GM18868 (cell line): Measurements from ENCODE around the gene SLC2A9.

ENCODE experiments used
- ATAC-seq: cut with Tn5 transposase; IDR thresholded peaks from one replicate; pipeline ENCODE4 v1.9.1; 2021; ENCODE audit warnings: mild to moderate bottlenecking, moderate library complexity; ENCODE audit not compliant: unreplicated experiment

SLC2A9 gene

DNA sequence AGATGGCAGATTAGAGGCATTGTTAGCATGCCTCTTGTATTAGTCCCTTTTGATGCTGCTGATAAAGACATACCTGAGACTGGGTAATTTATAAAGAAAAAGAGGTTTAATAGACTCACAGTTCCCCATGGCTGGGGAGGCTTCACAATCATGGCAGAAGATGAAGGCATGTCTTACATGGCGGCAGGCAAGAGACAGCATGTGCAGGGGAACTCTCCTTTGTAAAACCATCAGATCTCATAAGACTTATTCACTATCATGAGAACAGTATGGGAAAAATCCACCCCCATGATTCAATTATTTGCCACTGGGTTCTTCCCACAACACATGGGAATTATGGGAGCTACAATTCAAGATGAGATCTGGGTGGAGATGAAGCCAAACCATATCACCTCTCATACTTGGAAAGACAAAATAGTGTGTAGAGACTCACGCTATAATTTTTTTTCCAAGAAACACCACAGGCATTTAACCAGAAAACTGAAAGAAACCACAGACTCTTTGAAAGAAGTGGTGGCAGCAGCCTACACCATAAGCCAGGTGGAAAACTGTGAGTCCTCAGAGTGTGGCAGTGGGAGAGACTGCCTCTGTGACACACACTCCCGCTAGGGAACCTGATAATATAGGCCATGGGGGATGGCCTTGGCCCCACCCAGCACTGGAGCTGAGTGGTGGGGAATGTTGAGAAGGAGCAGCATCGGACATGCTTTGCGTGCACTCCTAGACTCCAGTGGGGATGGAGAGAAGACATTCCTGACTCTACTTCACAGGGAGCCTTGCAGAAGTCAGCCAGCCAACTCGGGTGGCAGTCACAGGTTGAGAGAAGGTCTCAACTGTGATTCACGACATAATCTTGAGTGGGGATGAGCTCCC lies 51.5 kb downstream of the SLC2A9 start:
- peak; percentile 10 for ATAC-seq

DNA sequence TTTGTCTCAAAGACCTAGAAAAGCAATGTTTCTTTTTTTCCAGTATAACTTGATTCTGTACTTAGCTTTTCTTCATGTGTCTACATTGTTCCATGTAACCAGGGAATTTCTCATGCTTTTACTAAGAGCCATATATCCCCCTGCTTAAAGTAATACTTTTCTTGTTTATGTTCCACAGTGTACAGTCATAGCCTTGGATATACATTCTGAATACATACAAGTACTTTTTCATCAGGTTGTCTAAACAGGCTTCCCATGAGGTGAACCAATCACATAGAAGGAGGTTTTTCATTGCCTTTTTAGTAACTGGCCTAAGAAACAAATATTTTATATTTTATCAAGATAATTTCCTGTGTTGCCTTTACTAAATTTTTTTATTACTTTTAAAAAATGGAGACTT lies 52.8 kb downstream of the SLC2A9 start:
- no peak for ATAC-seq

DNA sequence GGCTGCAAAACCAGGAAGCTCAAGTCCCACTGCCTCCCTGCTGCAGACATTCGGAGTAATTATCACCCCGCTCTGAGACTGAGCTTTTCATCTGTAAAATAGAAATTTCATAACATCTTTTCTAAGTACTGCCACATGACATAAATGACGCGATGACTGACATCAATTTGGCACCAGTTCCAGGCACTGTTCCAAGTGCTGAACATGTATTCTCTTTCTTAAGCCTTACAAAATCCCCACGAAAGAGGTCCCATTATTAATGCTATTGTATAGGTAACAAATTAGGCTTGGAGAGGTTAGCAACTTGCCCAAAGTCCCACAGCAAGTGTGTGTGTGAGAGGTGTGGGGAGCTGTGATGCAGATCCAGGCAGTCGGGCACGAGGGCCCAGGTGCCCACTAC lies 56.4 kb downstream of the SLC2A9 start:
- ATAC-seq: no peak

DNA sequence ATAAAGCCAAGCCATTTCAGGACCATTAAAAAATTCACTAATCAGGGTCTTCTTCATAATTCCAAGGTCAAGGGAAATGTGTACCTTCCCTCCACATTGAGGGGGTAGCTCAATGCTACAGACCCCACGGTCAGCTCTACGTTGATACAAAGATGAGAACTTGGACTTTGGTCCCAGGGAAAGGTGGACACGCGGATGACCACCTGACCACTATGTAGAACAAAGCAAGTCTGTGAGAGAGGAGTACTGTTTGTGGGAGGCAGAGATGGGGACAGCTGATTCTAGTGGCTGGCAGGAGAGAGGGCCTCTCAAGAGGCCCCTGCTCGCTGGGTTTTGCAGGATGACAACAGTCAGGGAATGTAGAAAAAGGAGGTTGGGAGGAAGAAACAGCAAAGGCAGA lies 58.0 kb downstream of the SLC2A9 start:
- ATAC-seq: peak; percentile 11

DNA sequence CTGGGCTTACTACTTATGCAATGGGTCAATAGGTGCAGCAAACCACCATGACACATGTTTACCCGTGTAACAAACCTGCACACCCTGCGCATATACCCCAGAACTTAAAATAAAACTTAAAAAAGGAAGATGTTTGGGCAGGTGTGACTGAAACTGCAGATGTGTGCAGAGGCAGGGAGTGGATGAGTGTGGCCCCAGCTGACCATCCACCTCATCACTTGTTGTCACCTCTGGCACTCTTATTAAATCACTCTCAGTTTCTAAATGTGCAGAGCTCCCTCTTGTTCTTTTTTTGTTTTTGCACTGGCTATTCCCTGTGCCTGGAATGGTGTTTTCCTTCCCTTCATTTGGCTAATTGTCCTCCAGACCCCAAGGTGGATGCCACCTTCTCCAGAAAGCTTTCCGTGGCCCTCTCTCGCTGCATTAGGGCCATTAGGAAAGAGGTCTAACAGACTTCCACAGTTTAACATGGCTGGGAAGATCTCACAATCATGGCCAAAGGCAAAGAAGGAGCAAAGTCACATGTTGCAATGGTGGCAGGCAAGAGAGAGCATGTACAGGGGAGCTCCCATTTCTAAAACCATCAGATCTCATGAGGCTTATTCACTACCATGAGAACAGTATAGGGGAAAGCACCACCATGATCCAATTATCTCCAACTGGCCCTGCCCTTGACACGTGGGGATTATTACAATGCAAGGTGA lies 58.5 kb downstream of the SLC2A9 start:
- ATAC-seq: peak; percentile 77

DNA sequence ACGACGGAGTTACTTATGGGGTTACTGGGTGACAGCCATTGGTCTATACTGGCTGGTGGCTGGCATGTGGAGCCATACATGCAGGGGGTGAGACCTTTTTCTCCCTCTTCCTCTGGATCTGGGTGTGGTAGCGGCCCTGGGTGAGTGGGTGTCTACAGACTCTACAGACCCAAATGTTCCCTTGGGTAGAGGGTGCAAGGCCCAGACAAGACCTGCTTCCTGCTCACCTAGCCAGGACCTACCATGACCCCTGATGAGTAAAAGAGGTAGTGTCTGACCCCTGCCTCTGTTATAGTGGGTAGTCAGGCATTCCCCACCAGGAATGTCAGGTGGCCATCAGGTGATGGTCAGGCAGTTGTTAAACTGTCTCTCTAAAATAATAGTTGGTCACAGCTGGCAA lies 66.8 kb downstream of the SLC2A9 start:
- ATAC-seq: no peak

DNA sequence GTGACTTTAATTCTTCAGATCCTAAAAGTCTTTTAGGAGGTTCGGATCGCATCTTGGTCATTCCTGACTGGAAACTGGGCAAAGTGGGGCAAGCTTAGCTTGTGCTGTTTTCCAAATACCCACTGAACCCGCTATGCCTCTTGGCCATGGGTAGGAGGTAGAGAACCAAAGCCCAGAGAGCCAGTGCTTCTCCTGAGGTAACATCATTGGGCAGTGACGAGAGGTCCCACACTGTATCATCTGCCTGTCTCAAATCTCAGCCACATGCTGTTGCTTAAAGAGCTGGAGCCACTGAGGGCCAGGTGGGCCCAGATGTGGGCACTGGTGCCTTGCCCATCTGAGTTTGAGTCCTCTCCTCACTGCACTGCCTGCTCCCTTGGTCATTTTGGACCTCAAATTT lies 68.2 kb downstream of the SLC2A9 start:
- ATAC-seq: no peak

DNA sequence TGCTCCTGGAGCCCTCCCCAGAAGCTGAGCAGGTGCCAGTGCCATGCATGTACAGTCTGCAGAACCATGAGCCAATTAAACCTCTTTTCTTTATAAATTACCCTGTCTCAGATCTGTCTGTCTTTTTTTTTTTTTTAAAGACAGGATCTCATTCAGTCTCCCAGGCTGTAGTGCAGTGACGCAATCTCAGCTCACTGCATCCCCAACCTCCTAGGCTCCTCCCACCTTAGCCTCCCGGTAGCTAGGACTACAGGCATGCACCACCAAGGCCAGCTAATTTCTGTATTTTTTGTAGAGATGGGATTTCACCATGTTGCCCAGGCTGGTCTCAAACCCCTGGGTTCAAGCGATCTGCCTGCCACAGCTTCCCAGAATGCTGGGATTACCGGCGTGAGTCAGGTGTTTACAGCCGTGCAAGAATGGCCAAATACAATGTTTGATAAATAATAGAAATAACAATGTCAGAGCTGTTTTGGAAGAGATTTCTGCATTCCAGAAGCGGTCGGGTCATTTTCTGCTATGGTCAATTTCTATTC lies 68.8 kb downstream of the SLC2A9 start:
- ATAC-seq: no peak

DNA sequence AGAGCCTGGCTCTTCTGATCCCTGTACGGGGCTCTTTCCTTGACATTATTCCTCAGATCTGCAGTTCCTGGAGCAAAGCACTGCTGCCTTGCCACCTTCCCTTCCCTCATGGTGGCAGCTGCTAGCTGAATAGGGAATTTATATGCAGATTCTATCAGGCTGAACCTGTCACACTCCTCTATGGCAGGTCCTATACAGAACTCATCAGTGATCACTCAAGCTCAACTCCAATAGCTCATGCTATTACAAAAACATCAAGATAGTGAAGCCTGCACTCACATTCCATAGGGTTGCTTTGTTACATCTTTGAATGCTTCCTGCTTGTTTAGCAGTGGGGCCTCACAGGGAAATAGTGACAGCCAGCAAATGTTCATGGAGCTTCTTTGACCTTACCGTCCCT lies 71.7 kb downstream of the SLC2A9 start:
- ATAC-seq: no peak

DNA sequence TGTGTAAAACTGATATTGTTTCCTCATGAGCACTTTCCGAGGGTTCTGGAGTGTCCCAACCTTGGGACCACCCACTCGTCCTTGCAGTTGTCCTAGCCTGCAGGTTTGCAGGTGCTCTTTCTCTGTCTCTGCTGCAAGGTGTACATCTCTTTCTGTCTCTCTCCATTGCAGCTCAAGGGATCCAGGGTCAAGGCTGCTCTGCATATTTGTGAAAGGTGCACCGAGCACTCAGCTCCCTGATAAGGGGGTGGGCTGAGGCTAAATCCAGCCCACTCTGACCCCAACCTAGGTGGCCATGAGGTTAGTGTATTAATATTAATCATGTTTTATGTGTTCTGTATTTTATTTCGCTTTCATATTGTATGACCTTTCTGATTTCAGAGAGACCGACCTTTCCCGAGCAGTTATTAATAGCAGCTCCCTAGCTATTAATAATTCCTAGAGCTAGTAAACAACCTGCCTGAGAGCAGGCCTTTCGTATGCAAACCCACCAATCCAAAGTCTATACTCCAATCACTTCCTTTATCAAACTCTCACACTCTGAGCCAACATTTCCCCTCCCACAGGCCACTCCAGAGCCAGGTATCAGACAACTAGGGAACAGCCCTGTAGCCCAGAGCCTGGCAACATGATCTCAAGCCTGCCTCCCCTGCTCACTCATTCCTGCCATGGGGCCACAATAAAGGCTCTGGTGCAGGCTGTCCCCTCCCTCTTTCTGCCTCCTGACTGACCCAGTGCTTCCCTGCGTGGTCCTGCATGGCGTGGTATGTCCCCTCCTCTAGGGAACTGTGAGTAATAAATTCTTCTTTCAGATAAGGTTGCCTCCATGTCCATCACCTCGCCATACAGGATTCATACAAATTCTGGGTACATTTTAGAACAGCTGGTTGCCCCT lies 73.9 kb downstream of the SLC2A9 start:
- ATAC-seq: no peak

DNA sequence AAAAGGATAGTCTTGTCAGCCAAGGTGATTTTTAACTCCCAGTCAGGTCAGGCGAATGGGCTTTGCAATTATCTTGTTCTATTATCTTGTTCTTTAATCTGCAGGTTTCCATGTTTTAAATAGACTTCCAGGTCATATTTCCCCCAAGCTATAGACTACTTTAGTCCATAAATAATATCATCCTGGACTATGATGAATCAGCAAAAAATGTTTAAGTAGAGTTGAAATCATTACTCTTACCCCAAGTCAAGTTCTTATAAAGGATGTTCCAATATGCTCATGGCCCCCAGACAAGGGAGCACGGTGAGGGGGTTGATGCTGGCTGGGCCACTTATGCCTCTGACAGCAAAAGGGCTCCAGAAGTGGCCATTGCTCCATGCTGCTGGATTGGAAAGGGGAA lies 75.1 kb downstream of the SLC2A9 start:
- no peak for ATAC-seq

DNA sequence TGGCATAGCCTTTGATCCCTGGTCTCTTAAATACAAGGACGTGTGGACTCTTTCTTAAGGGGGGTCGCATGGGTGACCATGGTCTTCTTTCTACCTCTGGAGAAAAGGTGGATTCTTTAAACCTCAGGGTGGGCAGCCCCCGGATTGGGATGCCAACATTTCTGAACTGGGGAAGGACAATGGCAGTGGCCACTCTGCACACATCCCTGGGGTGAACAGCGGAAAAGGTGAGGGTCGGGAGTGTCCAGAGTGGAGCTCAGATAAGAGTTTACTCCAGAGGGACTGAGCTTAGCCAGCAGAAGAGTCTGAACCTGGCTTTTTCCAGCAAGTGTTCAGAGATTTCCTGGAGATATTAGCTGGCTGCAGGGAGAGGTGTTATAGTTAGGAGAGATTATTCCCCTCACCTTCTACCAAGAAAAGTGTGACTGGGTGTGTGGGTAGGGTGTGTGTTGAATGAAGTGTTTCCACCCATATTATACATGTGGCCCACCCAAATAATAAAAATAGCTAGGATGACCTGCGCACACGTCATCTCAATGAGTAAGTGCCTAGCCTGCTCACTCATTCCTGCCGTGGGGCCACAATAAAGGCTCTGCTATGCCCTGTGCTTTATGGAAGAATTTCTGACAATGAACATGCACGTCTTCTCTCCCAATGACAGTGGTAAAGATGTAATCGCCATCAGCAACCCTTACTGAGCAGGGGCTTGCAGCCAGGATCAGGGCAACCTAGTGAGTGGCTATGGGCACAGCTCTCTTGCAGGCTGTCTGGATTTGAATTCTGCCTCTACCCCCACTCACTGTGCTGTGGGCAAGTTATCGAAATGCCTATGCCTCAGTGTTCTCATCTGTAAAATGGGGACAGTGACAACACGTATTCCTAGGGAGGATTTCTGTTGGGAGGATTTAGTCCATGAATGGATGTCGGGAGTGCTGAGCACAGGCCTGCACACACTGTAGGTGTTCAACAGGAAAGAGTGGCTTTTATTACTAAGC lies 76.6 kb downstream of the SLC2A9 start:
- ATAC-seq: no peak

DNA sequence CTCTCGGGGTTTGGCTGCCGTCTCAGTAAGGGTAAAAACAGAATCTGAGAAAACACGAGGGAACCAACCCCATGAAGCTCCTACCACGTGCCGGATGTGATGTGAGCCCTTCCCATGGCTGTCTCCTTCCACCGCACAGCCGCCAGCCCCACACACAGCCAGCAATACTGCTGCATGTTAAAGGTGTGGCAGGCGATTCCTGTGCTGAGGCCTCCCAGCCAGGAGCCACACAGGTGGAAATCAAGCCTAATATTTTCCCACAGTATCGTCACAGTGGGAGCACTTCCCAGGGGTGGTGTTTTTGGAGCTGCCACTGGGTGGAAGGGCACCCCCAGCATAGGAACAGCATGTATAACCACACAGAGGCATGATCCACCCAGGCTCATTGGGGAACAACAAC lies 77.5 kb downstream of the SLC2A9 start:
- ATAC-seq: no peak

DNA sequence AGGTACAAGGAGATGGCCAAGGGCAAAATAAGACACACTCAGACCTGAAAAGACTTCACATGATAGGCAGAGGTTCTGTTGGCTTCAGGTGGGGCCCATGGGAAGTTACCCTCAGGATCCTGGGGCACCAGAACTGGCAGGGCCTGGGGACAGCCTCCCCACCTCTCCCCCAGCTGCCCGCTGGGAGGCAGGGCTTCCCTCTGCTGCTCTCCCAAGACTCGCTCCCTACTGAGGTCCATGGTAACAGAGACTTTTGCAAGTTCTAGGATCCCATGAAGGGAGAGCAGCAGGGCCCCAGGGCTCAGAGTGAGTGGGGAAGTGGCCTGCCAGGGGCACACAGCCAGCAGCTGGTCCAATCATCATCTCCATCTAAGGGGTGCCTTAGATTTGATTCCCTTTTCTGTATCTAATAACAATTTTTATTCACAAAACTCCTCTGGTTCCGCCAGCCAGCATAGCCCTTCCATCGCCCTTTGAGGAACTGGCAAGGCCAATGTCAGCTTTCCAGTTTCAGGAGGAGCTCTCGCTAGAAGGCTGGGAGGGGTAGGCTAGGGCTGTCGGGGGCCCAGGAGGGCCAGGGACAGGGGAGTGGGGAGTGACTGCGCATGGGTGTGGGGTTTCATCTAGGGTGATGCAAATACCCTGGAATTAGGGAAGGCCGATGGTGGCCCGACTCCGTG lies 78.2 kb downstream of the SLC2A9 start:
- ATAC-seq: no peak

DNA sequence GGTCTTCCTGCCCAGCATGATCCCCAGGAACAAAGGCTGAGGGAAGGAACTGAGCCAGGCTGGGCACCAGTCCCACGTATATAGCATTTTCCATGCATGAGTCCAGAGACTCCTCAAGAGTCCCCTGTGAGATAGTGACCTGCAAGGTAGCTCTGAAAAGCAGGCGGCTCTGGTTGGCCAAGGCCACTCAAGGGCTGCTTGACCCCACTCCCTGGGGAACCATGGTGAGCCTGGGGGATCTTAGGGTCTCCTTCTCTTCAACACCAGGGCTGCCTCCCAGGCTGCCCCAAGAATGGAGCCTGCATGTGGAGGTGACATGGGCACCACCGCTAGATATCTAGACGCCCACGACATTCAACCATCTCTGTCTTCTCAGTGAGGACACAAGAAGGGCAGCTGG lies 79.2 kb downstream of the SLC2A9 start:
- no peak for ATAC-seq

DNA sequence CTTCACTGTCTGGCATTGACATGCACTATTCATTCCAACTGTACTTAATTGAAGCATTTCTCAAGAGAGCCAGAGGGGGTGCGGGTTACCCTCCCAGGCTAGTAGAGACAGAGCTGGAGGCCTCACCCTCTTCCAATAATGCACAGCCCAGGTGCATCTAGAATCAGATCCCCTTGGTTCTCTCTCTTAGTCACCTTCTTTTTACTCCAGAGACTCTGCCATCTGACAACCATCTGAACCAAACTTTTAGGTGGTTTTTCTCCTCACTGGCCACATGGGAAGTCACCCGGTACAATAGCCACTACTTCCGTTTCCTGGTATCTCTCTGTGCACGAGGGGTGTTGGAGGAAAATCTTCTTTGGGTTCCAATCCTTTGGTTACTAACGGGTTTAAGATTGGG lies 81.3 kb downstream of the SLC2A9 start:
- no peak for ATAC-seq

DNA sequence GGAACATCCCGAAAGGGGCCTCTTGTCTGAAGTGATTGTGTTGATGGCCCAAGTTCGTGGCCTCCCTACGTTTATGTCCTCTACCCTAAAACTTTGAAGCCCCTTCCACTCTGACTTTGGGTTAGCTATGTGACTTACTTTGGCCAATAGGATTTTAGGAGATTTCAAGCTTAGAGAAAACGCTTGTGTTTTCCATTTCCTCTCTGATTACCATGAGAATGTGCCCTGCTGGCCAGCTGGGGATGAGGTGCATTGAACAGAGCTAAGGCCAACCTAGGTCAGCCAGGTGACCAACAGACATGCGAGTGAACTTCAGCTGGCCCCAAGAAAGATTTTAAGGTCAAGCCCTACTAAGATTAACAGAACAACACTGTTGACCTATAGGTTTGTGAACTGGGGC lies 82.4 kb downstream of the SLC2A9 start:
- ATAC-seq: no peak

DNA sequence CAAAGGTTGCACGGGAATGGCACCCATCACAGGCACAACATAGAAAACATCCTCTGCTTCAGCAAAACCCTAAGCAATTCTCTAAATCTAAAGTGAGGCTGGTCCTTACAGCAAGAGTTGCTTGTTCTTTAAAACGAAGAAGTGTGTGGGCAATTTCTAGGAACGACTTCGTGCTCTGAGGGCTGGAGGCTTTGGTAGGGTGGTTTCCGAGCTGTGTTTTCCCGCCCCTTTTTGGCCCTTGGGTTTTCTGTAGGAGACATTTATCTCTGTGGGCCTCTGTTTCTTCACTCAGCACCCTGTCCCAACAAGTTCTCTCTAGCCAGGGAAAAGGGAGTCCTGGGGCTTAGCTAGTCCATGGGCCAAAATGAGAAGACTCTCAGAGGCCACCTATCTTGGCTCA lies 84.2 kb downstream of the SLC2A9 start:
- no peak for ATAC-seq

DNA sequence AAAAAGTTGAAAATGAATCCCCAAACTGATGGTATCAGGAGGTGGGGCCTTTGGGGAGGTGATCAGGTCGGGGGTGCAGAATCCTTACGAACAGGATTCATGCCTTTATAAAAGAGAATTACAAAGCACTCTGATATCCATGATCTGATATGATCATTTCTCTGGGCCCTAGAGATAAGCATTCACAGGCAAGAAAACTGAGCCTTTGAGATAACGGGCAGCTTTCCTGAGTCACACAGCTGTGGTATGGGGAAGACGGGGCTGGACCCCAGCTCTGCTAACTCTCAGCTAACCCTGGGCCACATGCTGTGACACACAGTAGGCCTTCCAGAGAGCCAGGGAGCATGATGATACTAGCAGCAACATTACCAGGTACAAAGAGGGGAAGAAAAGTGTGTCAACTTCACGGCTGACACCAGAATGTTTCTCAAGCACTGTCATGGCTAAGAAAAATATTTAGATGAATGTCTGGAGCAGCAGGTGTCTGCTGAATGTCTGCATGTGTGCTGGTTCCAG lies 85.1 kb downstream of the SLC2A9 start:
- ATAC-seq: no peak
